Measurements from ENCODE around the gene GANC.

GANC gene

GRCh38 chr15:42385980-42386700, 113.1 kb downstream of the GANC start:
- no peak for DNase-seq

DNA sequence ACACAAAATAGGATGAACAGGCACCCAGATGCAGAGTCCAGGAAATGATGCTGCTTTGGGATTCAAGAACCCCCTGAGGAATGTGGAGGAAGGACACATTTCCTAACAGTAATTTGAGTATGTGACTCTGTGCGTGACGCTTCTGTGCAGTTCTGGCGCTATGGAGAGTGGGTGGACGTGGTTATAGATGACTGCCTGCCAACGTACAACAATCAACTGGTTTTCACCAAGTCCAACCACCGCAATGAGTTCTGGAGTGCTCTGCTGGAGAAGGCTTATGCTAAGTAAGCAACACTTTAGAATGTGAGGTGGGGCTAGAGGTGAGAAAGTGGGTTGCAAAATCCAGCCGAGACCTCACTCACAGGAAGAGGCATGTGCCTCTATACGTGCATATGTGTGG, 114.6 kb downstream of the GANC start:
- DNase-seq, result no peak

DNA sequence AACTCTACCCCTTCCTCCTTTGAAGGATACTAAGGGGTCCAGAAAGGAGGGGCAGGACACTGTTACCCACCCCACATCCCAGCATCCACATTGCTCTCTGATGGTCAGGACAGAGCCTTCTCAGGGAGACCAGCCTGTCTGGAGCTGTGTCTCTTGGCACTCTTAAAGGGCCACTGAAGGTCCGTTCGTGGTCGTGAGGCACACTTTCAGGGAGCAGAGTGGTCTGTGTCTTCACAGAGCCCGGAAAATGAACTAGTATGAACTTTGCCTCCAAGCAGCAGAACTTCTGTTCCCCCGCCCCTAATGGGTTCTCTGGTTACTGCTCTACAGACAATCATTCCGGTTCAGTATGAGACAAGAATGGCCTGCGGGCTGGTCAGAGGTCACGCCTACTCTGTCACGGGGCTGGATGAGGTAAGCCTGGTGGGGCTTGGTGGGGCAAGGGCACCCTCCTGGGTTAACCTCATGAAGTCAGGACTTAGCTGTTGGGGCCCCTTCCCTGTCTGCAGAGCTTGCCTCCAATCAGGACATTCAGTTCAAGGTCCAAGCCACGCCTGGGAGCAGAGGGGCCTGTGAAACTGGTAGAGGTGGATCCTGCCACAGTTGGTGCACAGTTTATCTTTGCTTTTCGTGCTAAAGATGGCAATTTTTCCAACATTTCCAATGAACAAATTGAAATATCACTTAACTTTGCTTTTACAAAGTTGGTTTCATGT, 119.5 kb downstream of the GANC start:
- DNase-seq, result no peak

GRCh38 chr15:42394106-42394505, 121.1 kb downstream of the GANC start:
- DNase-seq, result no peak

- DNase-seq, result no peak
Measured at GRCh38 chr15:42395838-42396237, 122.8 kb downstream of the GANC start.

GRCh38 chr15:42401544-42402454, 128.8 kb downstream of the GANC start:
- no peak for DNase-seq

- DNase-seq, result no peak
Measured at GRCh38 chr15:42402455-42403205, 129.6 kb downstream of the GANC start.

DNA sequence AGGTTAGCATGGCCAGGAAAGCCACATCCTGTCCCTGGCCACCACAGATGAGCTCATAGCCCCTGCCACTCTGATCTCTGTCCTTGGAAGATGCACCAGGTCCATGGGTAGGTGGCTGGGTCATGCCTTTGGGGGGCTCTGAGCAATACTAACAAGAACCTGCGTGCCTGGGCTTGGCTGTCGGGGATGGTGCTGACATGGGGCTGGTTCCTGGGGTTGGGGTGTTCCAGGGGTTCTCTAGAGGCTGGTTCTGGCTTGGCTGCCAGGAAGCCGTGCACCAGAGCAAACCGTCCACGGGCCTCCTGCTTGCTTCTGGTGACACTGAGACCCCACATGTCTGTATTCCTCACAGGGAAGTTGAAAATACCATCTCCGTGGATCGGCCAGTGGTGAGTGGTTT, 130.4 kb downstream of the GANC start:
- DNase-seq, result no peak

GRCh38 chr15:42404461-42405235, 131.6 kb downstream of the GANC start:
- no peak for DNase-seq

GRCh38 chr15:42405863-42406482, 133.0 kb downstream of the GANC start:
- DNase-seq, result no peak

All from activated CD4-positive, alpha-beta T cell treated with anti-CD3 and anti-CD28 coated beads for 4 hours (primary cell).